Brain microvascular endothelial cell (primary cell): ENCODE measurements around the gene NRARP.

Experiments
- DNase-seq: peaks from one replicate; pipeline ENCODE4 v3.0.0-alpha.2; 2020
- H3K27ac ChIP-seq: fragments of 250-450 bp; sonication (Bioruptor Pico); 2 replicates; pipeline ENCODE4 v1.5.1; 2020; ENCODE audit warnings: mild to moderate bottlenecking, moderate library complexity
- H3K27me3 ChIP-seq: fragments of 250-450 bp; sonication (Bioruptor Pico); replicated peaks from 2 replicates; pipeline ENCODE4 v1.5.1; 2020; ENCODE audit warnings: mild to moderate bottlenecking
- H3K36me3 ChIP-seq: fragments of 250-450 bp; sonication (Bioruptor Pico); replicated peaks from 2 replicates; pipeline ENCODE4 v1.5.1; 2020; ENCODE audit warnings: mild to moderate bottlenecking
- H3K4me3 ChIP-seq: 2 replicates; pipeline ENCODE4 v1.5.1; 2011; ENCODE audit warnings: low read depth, mild to moderate bottlenecking, control low read depth, low read length, moderate library complexity
- CTCF ChIP-seq: IDR thresholded peaks from 2 replicates; pipeline ENCODE4 v1.5.1; 2011; ENCODE audit warnings: low read depth, mild to moderate bottlenecking, moderate library complexity, low read length, control low read depth, inconsistent platforms; ENCODE audit errors: missing control alignments
- in situ Hi-C: cut with HindIII; loops from 2 replicates; pipeline ENCODE4 v1.10.0; 2017; ENCODE audit warnings: low sequenced_read_pairs, low pct_ligation_motif_present

NRARP gene

DNA sequence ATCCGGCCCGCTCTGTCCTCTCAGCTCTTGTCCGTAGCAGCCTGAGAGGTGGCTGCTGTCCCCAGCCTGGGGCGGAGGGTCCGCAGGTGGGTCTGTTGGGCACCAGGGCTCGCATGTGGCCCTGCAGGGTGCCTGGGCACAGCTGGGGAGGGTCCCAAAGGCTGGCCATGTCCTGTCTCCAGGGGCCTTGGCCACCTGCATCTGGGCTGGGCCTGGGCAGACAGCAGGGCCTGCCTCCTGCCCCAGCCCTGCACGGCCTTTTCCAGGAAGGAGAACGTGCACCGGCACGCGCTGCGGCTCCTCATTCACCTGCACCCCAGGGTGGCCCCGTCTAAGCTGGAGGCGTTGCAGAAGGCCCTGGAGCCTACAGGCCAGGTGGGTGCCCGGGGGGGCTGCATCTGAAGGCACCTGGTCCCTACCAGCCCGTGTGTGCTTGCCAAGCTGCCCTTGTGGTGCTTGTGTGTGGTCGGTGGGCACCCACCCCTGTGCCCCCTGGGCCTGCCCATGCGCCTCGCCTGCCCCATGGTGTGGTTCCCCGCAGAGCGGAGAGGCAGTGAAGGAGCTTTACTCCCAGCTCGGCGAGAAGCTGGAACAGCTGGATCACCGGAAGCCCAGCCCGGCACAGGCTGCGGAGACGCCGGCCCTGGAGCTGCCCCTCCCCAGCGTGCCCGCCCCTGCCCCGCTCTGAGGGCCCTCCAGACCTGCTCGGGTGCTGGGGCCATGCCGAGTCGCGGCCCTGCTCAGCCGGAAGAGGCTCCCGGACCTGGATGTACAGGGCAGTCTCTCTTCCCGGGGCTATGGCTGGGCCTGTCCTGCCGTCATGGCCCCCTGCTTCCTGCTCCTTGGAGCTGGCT is 29.6 kb downstream of the NRARP start:
- Histone ChIP-seq H3K4me3 (no peak overlapping the region), H3K36me3 (peaks cover 46% of the 10 kb centered on the region), H3K27ac (no peak overlapping the region), H3K27me3 (no peaks in the 10 kb centered on the region)
- in situ Hi-C loops = no loop called here
- no peak for TF ChIP-seq CTCF
- no peak for DNase-seq

- no peak overlapping the region for H3K27ac ChIP-seq
- in situ Hi-C loops = no loop called here
- TF ChIP-seq CTCF = no peak
- H3K36me3 ChIP-seq = peaks cover 48% of the 10 kb centered on the region
- H3K27me3 ChIP-seq = no peaks in the 10 kb centered on the region
- DNase-seq = no peak
- no peak overlapping the region for H3K4me3 ChIP-seq
Observed at GRCh38 chr9:137271696-137272076, 30.4 kb downstream of the NRARP start.

DNA sequence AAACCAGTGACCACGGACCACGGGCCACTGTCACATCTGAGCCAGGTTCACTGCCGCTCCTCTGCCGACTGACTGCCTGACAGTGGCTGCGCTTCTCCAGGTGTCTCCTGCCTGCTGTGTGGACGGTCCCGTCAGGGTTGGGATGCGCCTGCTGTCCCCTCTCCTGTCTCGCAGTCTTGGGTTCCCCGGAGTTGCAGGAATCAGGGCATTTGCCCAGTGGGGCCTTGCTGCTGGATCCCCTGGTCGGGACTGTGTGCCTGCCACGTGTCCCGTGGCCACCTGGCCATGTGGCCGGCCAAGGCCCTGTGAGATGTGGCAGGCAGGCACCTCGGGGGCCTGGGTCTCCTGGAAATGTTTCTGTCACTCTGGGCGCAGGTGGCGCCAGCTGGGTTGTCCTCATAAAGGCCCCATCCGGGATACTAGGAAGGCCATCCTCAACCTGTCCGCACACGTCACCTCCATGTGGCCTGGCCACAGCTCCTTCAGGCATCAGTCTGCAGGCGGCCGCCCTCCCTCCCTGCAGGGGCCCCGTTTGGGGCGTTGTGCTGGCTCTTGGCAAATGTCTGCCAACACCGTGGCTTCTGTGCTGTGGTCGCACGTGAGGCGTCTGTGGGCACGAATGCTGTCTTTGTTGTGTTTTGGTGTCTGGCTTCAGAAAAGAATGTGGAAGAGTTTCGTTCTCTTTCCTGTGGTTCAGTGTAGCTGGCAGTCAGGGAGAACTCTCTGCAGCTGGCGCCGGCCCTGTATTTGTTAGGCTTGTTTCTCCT is 31.0 kb downstream of the NRARP start:
- peaks cover 53% of the 10 kb centered on the region for H3K36me3 ChIP-seq
- in situ Hi-C loops = no loop called here
- TF ChIP-seq CTCF = no peak
- no peak overlapping the region for H3K4me3 ChIP-seq
- no peak overlapping the region for H3K27ac ChIP-seq
- H3K27me3 ChIP-seq = no peaks in the 10 kb centered on the region
- no peak for DNase-seq

DNA sequence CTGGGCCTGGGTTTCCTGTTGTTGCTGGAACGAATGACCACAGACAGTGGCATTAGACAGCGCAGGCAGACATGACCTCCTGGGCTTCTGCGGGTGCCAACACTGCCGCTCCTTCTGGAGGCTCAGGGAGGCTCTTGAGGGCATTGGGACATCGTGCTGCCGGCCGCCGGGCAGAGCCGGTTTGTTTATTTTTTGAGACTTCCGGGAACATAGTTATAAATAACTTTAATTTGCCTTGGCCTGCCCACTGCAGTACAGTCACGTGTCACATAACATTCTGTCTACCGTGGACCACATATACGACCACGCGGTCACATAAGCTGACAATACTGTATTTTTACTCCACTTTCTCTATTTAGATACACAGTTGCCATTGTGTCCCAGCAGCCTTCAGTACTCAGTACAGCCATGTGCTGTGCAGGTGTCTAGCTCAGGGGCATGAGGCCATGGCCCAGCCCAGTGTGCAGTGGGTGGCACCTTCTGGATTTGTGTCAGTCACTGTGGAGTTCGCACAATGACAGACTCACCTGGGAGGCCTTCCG is 32.8 kb downstream of the NRARP start:
- in situ Hi-C loops = no loop called here
- Histone ChIP-seq H3K4me3 (no peak overlapping the region), H3K27ac (peak overlapping the region; percentile 50), H3K27me3 (no peaks in the 10 kb centered on the region), H3K36me3 (peaks cover 61% of the 10 kb centered on the region)
- peak; percentile 20 for DNase-seq
- no peak for TF ChIP-seq CTCF

DNA sequence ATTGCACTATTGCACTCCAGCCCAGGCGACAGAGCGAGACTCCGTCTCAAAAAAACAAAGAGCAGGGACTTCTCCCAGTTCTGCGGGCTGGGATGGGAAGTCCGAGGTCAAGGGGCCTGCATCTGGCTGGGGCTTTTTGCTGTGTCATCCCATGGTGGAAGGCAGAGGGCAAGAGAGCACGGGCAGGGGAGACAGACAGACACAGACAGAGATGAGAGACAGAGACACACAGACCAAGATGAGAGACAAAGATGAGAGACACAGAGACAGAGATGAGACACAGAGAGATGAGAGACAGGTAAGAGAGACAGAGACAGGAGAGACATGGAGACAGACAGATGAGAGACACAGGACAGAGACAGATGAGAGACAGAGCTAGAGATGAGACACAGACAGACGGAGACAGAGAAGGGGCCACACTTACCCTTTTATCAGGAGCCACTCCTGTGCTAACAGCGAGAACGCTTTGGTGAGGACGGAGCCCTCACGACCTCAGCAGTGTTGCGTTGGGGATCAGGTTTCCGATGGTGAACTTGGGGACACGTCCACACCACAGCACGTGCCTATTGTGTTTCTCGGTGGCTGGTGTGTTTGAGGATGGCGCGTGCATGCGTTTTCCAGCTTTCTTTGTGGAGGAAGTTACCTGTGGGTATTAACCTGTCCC is 33.4 kb downstream of the NRARP start:
- no peak for TF ChIP-seq CTCF
- in situ Hi-C loops = no loop called here
- Histone ChIP-seq H3K4me3 (no peak overlapping the region), H3K27me3 (no peaks in the 10 kb centered on the region), H3K36me3 (peaks cover 63% of the 10 kb centered on the region), H3K27ac (peak overlapping the region; percentile 50)
- DNase-seq = peak; percentile 31
